GM19324 (cell line): ENCODE data around the gene ACTL9.
"Not testable (repeated sequence)": the region's sequence is repeated elsewhere in the genome, so short reads cannot be mapped to it uniquely, and the experiment has no call there.

Source experiments
- ATAC-seq: cut with Tn5 transposase; IDR thresholded peaks from one replicate; pipeline ENCODE4 v1.9.1; 2021; ENCODE audit warnings: mild to moderate bottlenecking, moderate library complexity; ENCODE audit not compliant: unreplicated experiment, low FRiP score

Gene ACTL9, protein sequence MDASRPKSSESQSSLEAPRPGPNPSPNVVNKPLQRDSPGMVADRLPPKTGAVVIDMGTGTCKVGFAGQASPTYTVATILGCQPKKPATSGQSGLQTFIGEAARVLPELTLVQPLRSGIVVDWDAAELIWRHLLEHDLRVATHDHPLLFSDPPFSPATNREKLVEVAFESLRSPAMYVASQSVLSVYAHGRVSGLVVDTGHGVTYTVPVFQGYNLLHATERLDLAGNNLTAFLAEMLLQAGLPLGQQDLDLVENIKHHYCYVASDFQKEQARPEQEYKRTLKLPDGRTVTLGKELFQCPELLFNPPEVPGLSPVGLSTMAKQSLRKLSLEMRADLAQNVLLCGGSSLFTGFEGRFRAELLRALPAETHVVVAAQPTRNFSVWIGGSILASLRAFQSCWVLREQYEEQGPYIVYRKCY

DNA sequence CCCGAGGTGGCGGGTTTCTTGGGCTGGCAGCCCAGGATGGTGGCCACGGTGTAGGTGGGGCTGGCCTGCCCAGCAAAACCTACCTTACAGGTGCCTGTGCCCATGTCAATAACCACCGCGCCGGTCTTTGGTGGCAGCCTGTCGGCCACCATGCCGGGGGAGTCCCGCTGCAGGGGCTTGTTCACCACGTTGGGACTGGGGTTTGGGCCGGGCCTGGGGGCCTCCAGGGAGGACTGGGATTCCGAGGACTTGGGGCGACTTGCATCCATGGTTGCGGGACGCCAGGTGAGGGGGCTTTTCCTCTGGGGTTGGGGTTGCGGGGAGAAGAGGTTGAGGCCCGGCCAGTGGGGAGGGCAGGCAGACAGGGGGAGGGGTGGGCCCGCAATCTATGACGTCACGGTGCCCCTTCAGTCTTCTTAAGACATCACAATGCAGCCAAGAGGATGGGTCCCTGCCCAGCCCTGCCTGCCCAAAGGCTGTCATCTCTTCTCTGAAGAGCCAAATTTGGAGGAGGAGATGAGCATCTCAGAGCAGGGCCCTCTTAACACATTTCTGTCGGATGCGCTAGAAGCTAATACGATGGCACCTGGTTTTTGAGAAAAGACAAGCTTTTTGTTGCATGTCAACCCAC lies at the start of gene ACTL9:
TSS of gene ACTL9 (minus strand) at position 363 of the 631 bp plus-strand sequence. CDS start at position 269, 94 bp downstream.
- ATAC-seq = no peak

DNA sequence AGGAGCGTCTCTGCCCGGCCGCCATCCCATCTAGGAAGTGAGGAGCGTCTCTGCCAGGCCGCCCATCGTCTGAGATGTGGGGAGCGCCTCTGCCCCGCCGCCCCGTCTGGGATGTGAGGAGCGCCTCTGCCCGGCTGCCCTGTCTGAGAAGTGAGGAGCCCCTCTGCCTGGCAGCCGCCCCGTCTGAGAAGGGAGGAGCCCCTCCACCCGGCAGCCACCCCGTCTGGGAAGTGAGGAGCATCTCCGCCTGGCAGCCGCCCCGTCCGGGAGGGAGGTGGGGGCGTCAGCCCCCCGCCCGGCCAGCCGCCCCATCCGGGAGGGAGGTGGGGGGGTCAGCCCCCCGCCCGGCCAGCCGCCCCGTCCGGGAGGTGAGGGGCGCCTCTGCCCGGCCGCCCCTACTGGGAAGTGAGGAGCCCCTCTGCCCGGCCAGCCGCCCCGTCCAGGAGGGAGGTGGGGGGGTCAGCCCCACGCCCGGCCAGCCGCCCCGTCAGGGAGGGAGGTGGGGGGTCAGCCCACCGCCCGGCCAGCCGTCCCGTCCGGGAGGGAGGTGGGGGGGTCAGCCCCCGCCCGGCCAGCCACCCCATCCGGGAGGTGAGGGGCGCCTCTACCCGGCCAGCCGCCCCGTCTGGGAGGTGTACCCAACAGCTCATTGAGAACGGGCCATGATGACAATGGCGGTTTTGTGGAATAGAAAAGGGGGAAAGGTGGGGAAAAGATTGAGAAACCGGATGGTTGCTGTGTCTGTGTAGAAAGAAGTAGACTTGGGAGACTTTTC lies 40.9 kb upstream of the ACTL9 start:
- ATAC-seq = not testable (repeated sequence)

DNA sequence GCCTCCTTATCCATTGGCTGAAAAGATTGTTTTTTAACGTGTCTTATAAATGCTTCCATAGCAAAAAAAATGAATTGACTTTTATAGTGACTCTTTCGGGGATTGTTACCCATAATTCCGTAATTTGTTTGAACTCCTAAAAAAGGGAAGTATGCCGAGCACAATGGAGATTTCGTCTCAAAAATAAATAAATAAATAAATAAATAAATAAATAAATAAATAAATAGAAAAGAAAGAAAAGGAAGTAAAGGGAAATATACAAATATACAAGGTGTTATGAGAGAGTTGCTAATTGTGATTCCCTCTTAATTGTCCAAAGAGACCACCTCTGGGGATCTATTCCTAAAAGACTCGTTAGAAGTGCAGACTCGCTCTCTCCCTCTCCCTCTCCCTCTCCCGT lies 39.8 kb upstream of the ACTL9 start:
- no peak for ATAC-seq

DNA sequence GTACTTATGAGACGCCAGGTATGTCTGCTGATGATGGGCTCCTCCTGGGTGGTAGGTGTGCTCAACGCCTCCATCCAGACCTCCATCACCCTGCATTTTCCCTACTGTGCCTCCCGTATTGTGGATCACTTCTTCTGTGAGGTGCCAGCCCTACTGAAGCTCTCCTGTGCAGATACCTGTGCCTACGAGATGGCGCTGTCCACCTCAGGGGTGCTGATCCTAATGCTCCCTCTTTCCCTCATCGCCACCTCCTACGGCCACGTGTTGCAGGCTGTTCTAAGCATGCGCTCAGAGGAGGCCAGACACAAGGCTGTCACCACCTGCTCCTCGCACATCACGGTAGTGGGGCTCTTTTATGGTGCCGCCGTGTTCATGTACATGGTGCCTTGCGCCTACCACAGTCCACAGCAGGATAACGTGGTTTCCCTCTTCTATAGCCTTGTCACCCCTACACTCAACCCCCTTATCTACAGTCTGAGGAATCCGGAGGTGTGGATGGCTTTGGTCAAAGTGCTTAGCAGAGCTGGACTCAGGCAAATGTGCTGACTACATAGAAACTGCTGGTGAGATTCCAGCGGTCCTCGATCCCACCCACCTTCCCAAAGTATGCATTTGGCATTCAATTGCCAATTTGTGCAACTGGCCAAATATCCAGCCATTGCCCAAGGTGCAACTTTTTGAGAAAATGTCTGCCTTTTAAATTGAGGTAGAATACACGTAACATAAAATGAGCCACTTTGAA lies 33.0 kb upstream of the ACTL9 start:
- ATAC-seq = no peak

DNA sequence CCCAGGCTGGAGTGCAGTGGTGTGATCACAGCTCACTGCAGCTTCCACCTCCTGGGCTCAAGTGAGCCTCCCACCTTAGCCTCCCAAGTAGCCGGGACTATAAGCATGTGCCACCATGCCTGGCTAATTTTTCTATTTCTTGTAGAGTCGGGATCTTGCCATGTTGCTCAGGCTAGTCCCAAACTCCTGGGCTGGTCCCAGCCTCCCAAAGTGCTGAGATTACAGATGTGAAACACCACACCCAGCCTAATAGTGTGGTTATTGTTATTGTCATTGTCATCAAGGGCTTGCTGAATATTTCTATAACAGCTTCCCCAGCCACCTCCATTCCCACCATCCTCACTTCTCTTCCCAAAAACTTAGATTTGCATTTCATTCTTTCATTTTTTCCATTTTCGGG lies 25.7 kb upstream of the ACTL9 start:
- ATAC-seq = no peak

DNA sequence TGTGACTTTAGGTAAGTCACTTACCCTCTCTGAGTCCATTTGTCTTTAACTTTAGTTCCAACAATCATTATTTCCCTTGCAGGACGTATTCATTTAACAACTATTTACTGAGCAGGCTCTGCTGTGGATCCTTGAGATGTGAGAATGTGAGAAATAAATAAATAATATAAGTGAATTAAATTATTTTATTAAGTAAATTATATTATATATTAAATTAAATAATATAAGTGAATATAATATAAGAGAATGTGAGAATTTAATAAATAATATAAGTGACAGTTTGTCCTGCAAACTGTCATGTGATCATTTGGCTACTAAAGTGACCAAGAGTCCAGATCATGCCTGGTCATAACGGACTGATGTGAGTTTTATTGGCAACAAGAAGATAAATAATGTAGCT lies 23.4 kb upstream of the ACTL9 start:
- ATAC-seq = no peak

DNA sequence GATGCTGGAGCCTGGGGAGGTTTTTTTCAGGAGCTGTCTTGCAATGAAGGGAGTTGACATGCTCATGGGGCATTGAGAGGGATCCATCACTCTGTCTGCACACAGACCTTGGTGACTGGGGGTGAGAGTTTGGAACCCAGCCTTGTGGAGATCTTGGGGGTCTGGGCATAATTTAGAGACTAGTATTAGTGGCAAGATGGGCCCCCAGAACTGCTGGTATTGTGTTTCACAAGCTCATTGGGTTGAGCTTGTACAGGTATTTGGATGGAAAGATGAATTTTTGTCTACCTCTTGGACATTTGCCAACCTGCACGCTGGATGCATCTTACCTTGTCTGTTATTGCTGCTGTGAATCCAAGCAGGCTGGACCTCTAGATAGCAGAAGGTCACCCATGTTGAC lies 22.7 kb upstream of the ACTL9 start, which contains the start of gene OR2Z1:
TSS of gene OR2Z1 (plus strand) at position 301 of the 400 bp plus-strand sequence. CDS start 9,395 bp downstream, outside the sequence.
- ATAC-seq = no peak

DNA sequence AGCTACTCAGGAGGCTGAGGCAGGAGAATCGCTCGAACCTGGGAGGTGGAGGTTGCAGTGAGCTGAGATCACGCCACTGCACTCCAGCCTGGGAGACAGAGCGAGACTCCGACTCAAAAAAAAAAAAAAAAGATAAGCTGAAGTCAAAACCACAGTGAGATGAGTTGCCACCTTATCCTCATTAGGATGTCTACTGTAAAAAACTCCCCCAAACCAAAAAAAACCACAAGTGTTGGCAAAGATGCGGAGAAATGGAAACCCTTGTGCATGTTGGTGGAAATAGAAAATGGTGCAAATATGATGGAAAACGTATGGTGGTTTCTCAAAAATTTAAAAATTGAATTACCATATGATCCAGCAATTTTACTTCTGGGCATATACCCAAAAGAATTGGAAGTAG lies 11.7 kb upstream of the ACTL9 start:
- ATAC-seq = not testable (repeated sequence)

DNA sequence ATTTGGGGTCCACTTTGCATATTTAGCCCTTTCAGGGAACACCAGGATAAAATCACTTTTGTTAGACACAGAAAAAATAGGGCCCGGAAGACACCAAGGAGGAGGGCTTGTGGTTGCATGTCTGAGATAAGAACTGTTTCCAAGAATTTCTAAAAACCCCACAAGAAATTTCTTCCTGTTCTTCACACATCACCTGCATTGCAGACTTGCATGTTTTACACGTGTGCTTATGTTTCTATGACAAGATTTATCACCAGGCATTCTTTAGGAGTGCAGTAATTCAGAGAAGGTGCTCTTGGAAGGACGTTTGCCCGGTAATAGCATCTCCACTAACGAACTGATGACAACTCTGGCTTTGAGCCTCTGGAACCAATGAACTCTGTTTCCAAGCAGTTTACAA lies 7.1 kb upstream of the ACTL9 start:
- ATAC-seq = no peak

DNA sequence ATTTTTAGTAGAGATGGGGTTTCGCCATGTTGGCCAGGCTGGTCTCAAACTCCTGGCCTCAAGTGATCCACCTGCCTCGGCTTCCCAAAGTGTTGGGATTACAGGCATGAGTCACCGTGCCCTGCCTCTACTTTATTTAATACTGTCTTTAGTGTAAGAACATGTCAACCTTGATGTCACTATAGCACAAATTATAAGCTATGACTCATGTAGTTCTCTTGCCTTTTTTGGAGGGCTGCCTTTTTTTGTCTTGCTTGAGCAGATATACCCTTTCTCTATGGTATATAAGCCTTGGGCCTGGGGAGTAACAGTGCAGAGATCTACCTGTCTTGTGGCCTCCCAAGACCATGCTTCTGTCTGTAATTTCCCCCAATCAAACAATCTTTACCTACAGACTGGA lies 6.7 kb upstream of the ACTL9 start:
- not testable (repeated sequence) for ATAC-seq

DNA sequence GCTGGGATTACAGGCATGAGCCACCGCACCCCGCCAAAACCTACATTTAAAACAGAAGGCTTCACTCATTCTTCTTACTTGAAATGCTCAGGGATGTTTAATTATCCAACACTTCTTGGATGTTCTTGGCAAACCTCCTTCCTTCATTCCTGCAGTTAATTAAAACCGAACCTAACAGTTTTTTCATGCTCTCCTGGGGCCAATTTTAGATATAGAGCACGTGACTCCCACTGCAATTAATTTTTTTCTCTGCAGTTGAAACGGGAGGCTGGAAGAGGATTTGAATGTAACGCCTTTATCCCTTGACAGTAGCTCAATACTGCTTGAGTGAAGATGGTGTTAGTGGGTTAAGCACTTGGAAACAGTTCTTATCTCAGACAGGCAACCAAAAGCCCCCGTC lies 4.6 kb upstream of the ACTL9 start:
- ATAC-seq = no peak

DNA sequence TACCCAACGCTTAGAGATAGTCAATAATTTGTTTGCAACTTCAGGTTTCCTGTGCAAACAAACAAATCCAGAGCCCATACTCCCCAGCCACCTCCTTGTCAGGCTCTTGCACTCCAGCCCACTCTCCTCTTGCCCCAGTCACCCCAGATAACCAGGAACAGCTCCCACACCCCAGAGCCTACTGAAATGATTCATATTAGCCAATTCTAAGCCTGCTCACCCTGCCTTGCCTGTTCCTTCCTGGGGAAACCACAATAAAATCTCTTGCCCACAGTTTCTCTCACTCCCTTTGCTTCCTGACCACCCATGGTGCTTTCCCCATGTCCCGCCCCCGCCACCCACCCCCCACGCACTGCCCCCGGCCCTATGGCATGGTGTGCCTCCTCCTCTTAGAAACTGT lies 3.8 kb upstream of the ACTL9 start:
- no peak for ATAC-seq

DNA sequence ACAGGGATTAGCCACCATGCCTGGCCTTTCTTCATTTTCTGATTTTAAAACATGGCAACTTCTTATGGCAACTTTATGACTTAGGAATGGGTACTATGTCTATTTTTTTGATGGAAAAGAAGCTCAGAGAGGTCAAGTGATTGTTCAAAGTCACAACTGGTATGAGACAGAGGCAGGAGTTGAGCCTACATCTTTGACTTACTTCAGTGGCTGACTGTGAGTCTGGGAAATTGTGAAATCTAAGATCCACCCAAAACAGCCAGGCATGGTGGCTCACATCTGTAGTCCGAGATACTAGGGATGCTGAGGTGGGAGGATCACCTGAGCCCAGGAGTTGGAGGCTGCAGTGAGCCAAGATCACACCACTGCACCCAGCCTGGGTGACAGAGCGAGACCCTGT lies 2.4 kb upstream of the ACTL9 start:
- ATAC-seq = no peak

DNA sequence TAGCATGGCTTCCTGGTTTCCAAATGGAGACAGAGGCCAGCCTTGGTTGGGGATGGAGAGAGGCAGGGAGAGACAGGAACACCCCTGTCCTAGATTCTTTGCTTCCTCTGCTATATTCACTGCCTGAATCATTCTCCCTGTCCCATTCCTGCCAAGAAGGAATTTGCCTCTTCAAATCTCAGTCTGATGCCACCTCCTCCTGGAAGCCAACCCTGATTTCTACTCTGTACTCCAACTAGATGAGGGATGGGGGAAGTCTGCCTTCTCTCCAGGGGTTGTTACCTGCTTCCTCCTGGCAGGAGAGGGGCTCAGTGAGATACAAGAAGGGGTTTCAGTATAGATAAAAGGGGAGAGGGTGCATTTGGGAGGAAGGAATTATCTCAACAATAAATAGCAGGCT lies 1.3 kb upstream of the ACTL9 start:
- no peak for ATAC-seq

DNA sequence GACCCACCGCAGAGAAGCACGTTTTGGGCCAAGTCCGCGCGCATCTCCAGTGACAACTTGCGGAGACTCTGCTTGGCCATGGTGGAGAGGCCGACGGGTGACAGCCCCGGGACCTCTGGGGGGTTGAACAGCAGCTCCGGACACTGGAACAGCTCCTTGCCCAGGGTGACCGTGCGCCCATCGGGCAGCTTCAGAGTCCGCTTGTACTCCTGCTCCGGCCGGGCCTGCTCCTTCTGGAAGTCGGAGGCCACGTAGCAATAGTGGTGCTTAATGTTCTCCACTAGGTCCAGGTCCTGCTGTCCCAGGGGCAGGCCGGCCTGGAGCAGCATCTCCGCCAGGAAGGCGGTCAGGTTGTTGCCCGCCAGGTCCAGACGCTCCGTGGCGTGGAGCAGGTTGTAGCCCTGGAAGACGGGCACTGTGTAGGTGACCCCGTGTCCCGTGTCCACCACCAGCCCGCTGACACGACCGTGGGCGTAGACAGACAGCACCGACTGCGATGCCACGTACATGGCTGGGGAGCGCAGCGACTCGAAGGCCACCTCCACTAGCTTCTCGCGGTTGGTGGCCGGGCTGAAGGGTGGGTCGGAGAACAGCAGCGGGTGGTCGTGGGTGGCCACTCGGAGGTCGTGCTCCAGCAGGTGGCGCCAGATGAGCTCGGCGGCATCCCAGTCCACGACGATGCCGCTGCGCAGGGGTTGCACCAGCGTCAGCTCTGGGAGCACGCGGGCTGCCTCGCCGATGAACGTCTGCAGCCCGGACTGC lies 743 bp downstream of the ACTL9 start:
- no peak for ATAC-seq

DNA sequence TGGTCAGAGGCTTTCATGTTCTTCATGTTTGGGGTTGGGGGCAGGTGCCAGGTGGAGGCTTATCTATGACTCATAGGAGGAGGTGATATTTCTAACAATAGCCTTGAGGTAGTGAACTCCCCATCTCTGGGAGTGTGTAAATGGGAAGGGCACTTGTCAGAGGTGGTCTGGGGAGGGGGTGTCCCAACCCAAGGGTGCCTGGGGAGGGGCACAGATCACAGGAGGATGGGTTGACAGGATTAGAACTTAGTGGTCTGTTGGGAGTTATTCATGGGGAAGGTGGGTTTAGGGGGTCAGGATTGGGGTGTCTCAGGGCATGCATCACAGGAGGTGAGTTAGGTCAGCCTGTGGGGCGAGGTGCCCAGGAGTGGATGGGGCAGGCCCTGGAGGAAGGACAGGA lies 1.6 kb downstream of the ACTL9 start:
- no peak for ATAC-seq

DNA sequence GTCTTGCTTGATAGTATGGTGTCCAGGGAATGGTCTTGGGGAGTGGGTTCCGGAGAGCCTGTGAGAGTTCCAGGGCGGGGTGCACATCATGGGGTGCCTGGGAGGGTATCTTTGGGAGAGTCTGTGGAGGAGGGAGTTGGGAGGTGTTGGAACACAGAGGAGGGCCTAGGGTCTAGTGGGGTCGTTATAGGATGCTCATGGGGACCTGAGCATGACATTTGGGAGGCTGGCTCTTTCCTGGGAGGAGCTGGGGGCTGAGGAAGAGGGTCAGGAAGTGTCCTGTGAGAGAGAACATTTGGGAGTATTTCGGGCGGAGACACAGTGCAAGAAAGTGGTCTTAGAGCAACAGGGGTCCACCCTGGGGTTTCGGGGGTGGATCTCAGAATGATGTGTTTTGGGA lies 2.7 kb downstream of the ACTL9 start:
- no peak for ATAC-seq

DNA sequence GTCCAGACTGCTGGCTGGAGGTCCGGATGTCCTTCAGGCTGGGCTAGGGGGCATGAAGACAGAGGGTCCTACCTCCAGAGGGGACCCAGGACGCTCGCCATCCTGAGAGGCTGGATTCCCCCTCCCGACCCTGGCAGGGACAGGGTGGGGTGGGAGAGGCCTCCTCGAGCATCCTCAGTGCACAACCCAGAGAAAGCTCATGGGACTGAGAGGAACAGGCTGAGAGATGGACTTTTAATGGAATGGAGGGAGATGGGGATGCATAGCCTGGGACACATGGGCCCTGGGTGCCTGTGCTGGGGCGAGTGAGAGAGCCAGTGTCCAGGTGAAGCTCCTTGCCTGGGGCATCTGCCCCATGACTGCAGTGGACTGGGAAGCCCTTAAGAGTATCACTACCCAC lies 3.1 kb downstream of the ACTL9 start:
- no peak for ATAC-seq

DNA sequence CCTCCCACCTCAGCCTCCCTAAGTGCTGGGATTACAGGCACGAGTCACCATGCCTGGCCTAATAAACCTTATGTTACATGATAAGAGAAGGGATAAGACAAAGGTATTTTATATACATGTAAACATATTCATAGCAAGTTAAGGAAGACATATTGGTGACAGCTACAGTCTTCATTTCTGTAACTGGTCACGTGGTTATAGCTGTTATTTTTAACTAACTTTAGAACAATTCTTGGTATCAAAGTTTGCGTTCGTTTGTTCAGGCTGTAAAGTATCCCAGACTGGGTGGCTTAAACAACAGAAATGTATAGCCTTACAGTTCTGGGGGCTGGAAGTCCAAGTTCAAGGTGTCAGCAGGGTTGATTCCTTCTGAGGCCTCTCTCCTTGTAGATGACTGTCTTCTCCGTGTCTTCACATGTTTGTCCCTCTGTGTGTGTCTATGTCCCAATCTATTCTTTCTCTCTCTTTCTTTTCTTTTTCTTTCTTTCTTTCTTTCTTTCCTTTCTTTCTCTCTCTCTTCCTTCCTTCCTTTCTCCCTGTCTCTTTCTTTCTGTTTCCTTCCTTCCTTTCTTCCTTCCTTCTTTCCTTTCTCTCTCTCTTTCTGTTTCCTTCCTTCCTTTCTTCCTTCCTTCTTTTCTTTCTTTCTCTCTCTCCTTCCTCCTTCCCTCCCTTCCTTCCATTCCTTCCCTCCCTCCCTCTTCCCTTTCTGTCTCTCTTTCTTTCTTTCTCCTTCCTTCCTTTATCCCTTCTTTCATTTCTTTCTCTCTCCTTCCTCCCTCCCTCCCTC lies 7.6 kb downstream of the ACTL9 start:
- ATAC-seq = no peak
